GM18870 (cell line): ENCODE results near the gene TRAF5.

ENCODE experiments used
- ATAC-seq: cut with Tn5 transposase; IDR thresholded peaks from one replicate; pipeline ENCODE4 v1.9.1; 2021; ENCODE audit warnings: moderate library complexity; ENCODE audit not compliant: unreplicated experiment

Gene TRAF5

DNA sequence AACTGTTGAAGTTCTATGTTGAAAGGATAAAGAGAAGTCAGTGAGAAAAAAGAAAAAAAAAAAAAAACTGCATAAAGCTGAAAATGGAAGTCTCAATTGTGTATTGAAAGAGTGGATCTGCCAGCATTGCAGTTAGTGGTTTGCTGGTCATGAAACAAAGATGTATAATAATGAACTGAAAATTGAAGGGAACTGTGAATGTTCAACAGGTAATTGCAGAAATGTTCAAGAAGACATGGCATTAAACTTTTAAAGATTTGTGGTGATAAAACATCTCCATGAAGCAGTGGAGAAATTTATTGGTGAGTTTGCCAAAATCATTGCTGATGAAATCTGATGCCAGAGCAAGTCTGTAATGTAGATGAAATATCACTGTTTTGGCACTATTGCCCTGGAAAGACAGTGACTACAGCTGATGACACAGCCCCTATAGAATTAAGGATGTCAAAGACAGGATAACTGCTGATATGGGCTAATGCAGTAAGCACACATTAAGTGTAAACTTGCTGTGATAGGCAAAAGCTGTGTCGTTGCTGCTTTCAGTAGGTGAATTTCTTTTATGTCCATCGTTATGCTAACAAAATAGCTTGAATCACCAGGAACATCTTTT is 94.3 kb downstream of the TRAF5 start:
- ATAC-seq, result no peak

DNA sequence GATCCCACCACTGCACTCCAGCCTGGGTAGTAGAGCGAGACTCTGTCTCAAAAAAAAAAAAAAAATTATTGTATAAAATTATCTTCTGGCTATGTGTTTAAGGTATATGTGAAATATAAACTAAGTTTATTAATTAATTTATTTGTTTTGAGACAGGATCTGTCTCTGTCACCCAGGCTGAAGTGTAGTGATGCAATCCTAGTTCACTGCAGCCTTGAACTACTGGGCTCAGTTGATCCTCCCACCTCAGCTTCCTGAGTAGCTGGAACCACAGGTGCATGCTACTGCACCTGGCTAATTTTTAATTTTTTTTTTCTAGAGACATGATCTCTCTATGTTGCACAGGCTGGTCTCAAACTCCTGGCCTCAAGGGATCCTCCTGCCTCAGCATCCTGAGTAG is 97.4 kb downstream of the TRAF5 start:
- no peak for ATAC-seq
